A549 (cell line): Measurements from ENCODE around the gene ABHD2. TPM values are rescaled to one million over a fixed set of nuclear protein-coding genes. Genes with fewer than 3 reads are reported as not detected.

Experiments used
- ATAC-seq, 2 experiments: fragments of 200-7000 bp in 1 of 2; fragments of >200 bp in 1 of 2; cut with Nextera tagmentation in 1 of 2; cut with Tn5 transposase in 1 of 2; 3 replicates each; pipeline versions ENCODE4 v1.8.0 to v1.9.1; 2018 to 2020; ENCODE audit warnings: mild to moderate bottlenecking in 1 of 2, moderate library complexity in 1 of 2
- CTCF ChIA-PET: fragments of 300-600 bp; sonication (Branson Sonifier 250); formaldehyde crosslinking; extraction: SDS; loops from one replicate; lab custom pipeline; 2021; ENCODE audit warnings: antibody characterized with exemption, inconsistent platforms; lab: Yijun Ruan, JAX
- POLR2A ChIA-PET: fragments of 350-600 bp; formaldehyde crosslinking; extraction: SDS; loops from one replicate; lab custom pipeline; 2021; ENCODE audit warnings: antibody characterized with exemption, inconsistent platforms; lab: Yijun Ruan, JAX
- DNase-seq, 2 experiments: peaks; one replicate each; pipeline versions ENCODE4 v3.0.0 to v3.0.0-alpha.2; 2011 to 2016; ENCODE audit warnings: low read depth in 1 of 2, low spot score in 1 of 2
- FAIRE-seq: peaks from 2 replicates; lab custom pipeline; 2011; peaks lifted over from hg19 to GRCh38; lab: Jason Lieb, UNC
- H3K27ac ChIP-seq, 2 experiments: fragments of >200 bp; sonication (Bioruptor Twin); formaldehyde crosslinking; 3 replicates each; pipeline ENCODE4 v1.5.1; 2016 to 2017
- H3K4me1 ChIP-seq: fragments of >200 bp; sonication (Bioruptor Twin); formaldehyde crosslinking; 3 replicates; pipeline ENCODE4 v1.6.1; 2016
- H3K4me2 ChIP-seq: fragments of >200 bp; sonication (Bioruptor Twin); formaldehyde crosslinking; 3 replicates; pipeline ENCODE4 v1.6.1; 2016
- H3K4me3 ChIP-seq: fragments of >200 bp; sonication (Bioruptor Twin); formaldehyde crosslinking; 3 replicates; pipeline ENCODE4 v1.5.1; 2016
- H3K9me3 ChIP-seq: fragments of >200 bp; sonication (Bioruptor Twin); formaldehyde crosslinking; 3 replicates; pipeline ENCODE4 v1.6.1; 2016
- CEBPB ChIP-seq, 2 experiments: fragments of >200 bp in 1 of 2; sonication (Bioruptor Twin) in 1 of 2; formaldehyde crosslinking in 1 of 2; IDR thresholded peaks; 2 replicates each; pipeline ENCODE4 v1.6.1; 2012 to 2016
- EHF ChIP-seq: fragments of 250-450 bp; sonication (Bioruptor Pico); IDR thresholded peaks from 2 replicates; pipeline ENCODE4 v1.5.0; 2020; ENCODE audit warnings: mild to moderate bottlenecking
- FOSB ChIP-seq: fragments of 250-450 bp; sonication (Bioruptor Pico); IDR thresholded peaks from 2 replicates; pipeline ENCODE4 v1.5.0; 2020; ENCODE audit warnings: mild to moderate bottlenecking, moderate library complexity
- FOSL2 ChIP-seq, 2 experiments: fragments of 450-650 bp in 1 of 2; fragments of >200 bp in 1 of 2; sonication (Bioruptor Twin) in 1 of 2; formaldehyde crosslinking; IDR thresholded peaks; 2 replicates each; pipeline versions ENCODE4 v1.5.0 to v1.6.1; 2016 to 2020; ENCODE audit warnings: mild to moderate bottlenecking in 1 of 2, moderate library complexity in 1 of 2
- HEYL ChIP-seq: fragments of 250-450 bp; sonication (Bioruptor Pico); IDR thresholded peaks from 2 replicates; pipeline ENCODE4 v1.8.0; 2021; ENCODE audit warnings: mild to moderate bottlenecking, moderate library complexity
- HMGXB4 ChIP-seq: fragments of 250-450 bp; sonication (Bioruptor Pico); IDR thresholded peaks from 2 replicates; pipeline ENCODE4 v1.5.0; 2021; ENCODE audit warnings: mild to moderate bottlenecking, moderate library complexity, borderline replicate concordance
- HOXB13 ChIP-seq: fragments of 250-450 bp; sonication (Bioruptor Pico); IDR thresholded peaks from 2 replicates; pipeline ENCODE4 v1.5.0; 2020; ENCODE audit warnings: low read depth, mild to moderate bottlenecking, moderate library complexity
- KDM5A ChIP-seq: fragments of 200-600 bp; sonication (generic); IDR thresholded peaks from 2 replicates; pipeline ENCODE4 v1.6.1; 2016; ENCODE audit warnings: antibody characterized with exemption, mild to moderate bottlenecking
- MAZ ChIP-seq: fragments of 150-350 bp; IDR thresholded peaks from 2 replicates; pipeline ENCODE4 v1.6.1; 2014; ENCODE audit warnings: antibody characterized with exemption, low read depth, low read length, borderline replicate concordance
- NFE2L2 ChIP-seq: fragments of 150-350 bp; conservative IDR thresholded peaks from 2 replicates; pipeline ENCODE4 v1.6.1; 2014; ENCODE audit warnings: low read length
- NPAS2 ChIP-seq: fragments of 250-450 bp; sonication (Bioruptor Pico); IDR thresholded peaks from 2 replicates; pipeline ENCODE4 v1.8.0; 2022; ENCODE audit warnings: mild to moderate bottlenecking, moderate library complexity, borderline replicate concordance
- PBX3 ChIP-seq: IDR thresholded peaks from 2 replicates; pipeline ENCODE4 v1.6.1; 2012
- PHF8 ChIP-seq: fragments of 200-600 bp; sonication (generic); IDR thresholded peaks from 2 replicates; pipeline ENCODE4 v1.6.1; 2016; ENCODE audit warnings: low read depth, mild to moderate bottlenecking, antibody characterized with exemption, moderate library complexity, borderline replicate concordance
- POLR2A ChIP-seq: IDR thresholded peaks from 2 replicates; pipeline ENCODE4 v1.6.1; 2012; ENCODE audit warnings: mild to moderate bottlenecking, low read length
- RARB ChIP-seq: fragments of 250-450 bp; sonication (Bioruptor Pico); IDR thresholded peaks from 2 replicates; pipeline ENCODE4 v1.8.0; 2021; ENCODE audit warnings: mild to moderate bottlenecking, moderate library complexity
- REST ChIP-seq: fragments of 200-600 bp; sonication (generic); IDR thresholded peaks from 2 replicates; pipeline ENCODE4 v1.6.1; 2016; ENCODE audit warnings: antibody characterized with exemption, mild to moderate bottlenecking, moderate library complexity
- RNF2 ChIP-seq: fragments of 200-600 bp; sonication (generic); IDR thresholded peaks from 2 replicates; pipeline ENCODE4 v1.6.1; 2016; ENCODE audit warnings: low read depth, mild to moderate bottlenecking, antibody characterized with exemption, moderate library complexity, borderline replicate concordance
- ZFP36 ChIP-seq: fragments of 450-650 bp; IDR thresholded peaks from 2 replicates; pipeline ENCODE4 v1.6.1; 2014; ENCODE audit warnings: borderline replicate concordance; ENCODE audit not compliant: partially characterized antibody
- ZNF302 ChIP-seq: fragments of 250-450 bp; sonication (Bioruptor Pico); IDR thresholded peaks from 2 replicates; pipeline ENCODE4 v1.9.0; 2021; ENCODE audit warnings: inconsistent platforms, mild to moderate bottlenecking, moderate library complexity
- ZSCAN20 ChIP-seq: fragments of 250-450 bp; sonication (Bioruptor Pico); IDR thresholded peaks from 2 replicates; pipeline ENCODE4 v1.8.0; 2022; ENCODE audit warnings: mild to moderate bottlenecking, moderate library complexity
- WGBS: methylation state at CpG from one replicate; pipeline ENCODE4 v1.1.6; 2017; ENCODE audit errors: missing lambda C conversion rate; 5-methylcytosine and 5-hydroxymethylcytosine counted together
- polyA plus RNA-seq, 4 experiments: library from polyadenylated mRNA; depleted of rRNA in 3 of 4; stranded (reverse); fragments of >200 nt; fragmentation: RNase III in 1 of 4; extraction: RNeasy Plus Mini Kit Qiagen cat#74134 plus additional on column Dnase treatment in 1 of 4; gene quantifications; 2 replicates in 3 of 4; 3 replicates in 1 of 4; pipeline ENCODE4 v1.2.3, GENCODE V29; 2011 to 2017
- TF ChIP-seq, protein P1 (sequence below): IDR thresholded peaks from 2 replicates; pipeline ENCODE4 v1.6.1; 2012; ENCODE audit warnings: low read depth, borderline replicate concordance
- TF ChIP-seq, protein P2 (sequence below): fragments of 250-450 bp; sonication (Bioruptor Pico); IDR thresholded peaks from 2 replicates; pipeline ENCODE4 v1.5.0; 2020; ENCODE audit warnings: low read depth, mild to moderate bottlenecking, moderate library complexity

ABHD2 gene
- polyA plus RNA-seq, 2 of the 4 experiments (the other 2 are of a cell fraction) = 36.2 to 63.3 TPM

DNA sequence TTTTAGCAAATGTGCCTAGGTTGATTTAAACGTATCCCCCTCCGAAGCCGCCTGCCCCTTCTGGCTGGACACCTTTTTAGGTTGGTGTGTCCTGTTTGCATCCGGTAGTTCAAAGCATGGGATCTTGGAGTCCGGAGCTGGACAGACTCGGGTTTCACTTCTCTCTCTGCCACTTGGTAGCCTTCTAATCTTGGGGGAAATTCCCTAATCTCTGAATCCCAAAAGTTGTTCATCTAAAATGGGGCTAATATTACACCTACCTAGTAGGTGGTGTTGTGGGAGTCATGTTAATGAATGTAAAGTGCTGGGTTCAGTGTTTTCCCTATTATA lies 156.3 kb downstream of the ABHD2 start:
- FAIRE-seq (no peak), DNase-seq (no peak)
- 0% methylated on average over 6 of the region's 6 CpGs for WGBS
- peak overlapping the region; percentile 79 to 88 for H3K27ac ChIP-seq
- CTCF ChIA-PET = interaction anchor here (0.6 to 4.7 kb wide), 22 partner anchors 9 to 365 kb away, joined by 3 to 79 read pairs (median 4); no protein-coding TSS in a partner anchor
- POLR2A ChIA-PET = interaction anchor here (0.6 to 0.9 kb wide), 2 partner anchors 37 to 254 kb away, joined by 3 to 4 read pairs; no protein-coding TSS in a partner anchor
- H3K9me3 ChIP-seq = peaks cover 4% of the 10 kb centered on the region; the same call in 1 of the 3 replicates
- peak overlapping the region; percentile 91 for H3K4me2 ChIP-seq
- TF ChIP-seq HOXB13 (no peak), EHF (no peak), NFE2L2 (no peak), POLR2A (no peak), HEYL (CRISPR knock-in tag) (no peak), PBX3 (no peak), ZFP36 (no peak)
- TF ChIP-seq, protein P1, sequence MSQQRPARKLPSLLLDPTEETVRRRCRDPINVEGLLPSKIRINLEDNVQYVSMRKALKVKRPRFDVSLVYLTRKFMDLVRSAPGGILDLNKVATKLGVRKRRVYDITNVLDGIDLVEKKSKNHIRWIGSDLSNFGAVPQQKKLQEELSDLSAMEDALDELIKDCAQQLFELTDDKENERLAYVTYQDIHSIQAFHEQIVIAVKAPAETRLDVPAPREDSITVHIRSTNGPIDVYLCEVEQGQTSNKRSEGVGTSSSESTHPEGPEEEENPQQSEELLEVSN = no peak
- TF ChIP-seq, all 56 proteins: peak for 0
- peak overlapping the region; percentile 82 for H3K4me3 ChIP-seq
- ATAC-seq = peak; percentile 6 to 42; a peak in 3 of 6 replicates
- H3K4me1 ChIP-seq = peaks cover 32% of the 10 kb centered on the region; the same call in 2 of the 3 replicates

- Histone ChIP-seq H3K9me3 (0 out of 3 replicates have a peak, but pooled peaks cover 4% of the 10 kb centered on the region), H3K4me3 (no peak overlapping the region), H3K4me1 (peaks cover 32% of the 10 kb centered on the region; the same call in 2 of the 3 replicates), H3K27ac (no peak overlapping the region), H3K4me2 (no peak overlapping the region)
- FAIRE-seq (no peak), ATAC-seq (no peak), DNase-seq (no peak)
- WGBS = 52% methylated on average over 2 of the region's 2 CpGs
- POLR2A ChIA-PET = no interaction called here
- TF ChIP-seq HEYL (CRISPR knock-in tag) (no peak), RARB (CRISPR knock-in tag) (no peak), ZNF302 (CRISPR knock-in tag) (no peak), PBX3 (no peak), MAZ (no peak), KDM5A (no peak), FOSB (CRISPR knock-in tag) (no peak), NPAS2 (CRISPR knock-in tag) (no peak), POLR2A (no peak), CEBPB (IDR thresholded peaks at IDR 0.05) (no peak), HOXB13 (no peak), RNF2 (no peak), PHF8 (no peak), HMGXB4 (no peak), ZSCAN20 (no peak), FOSL2 (IDR thresholded peaks at IDR 0.05) (no peak), FOSL2 (CRISPR knock-in tag; IDR thresholded peaks at IDR 0.05) (no peak), REST (no peak)
- TF ChIP-seq, protein P2, sequence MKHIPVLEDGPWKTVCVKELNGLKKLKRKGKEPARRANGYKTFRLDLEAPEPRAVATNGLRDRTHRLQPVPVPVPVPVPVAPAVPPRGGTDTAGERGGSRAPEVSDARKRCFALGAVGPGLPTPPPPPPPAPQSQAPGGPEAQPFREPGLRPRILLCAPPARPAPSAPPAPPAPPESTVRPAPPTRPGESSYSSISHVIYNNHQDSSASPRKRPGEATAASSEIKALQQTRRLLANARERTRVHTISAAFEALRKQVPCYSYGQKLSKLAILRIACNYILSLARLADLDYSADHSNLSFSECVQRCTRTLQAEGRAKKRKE (CRISPR knock-in tag) = no peak
- CTCF ChIA-PET = interaction anchor here (1.2 to 4.7 kb wide), 3 partner anchors 10 to 41 kb away, joined by 3 to 79 read pairs (median 12); no protein-coding TSS in a partner anchor
Measured at GRCh38 chr15:89247446-89247845, 159.2 kb downstream of the ABHD2 start.
